Measurements from ENCODE around the gene LEFTY2.

Gene LEFTY2

DNA sequence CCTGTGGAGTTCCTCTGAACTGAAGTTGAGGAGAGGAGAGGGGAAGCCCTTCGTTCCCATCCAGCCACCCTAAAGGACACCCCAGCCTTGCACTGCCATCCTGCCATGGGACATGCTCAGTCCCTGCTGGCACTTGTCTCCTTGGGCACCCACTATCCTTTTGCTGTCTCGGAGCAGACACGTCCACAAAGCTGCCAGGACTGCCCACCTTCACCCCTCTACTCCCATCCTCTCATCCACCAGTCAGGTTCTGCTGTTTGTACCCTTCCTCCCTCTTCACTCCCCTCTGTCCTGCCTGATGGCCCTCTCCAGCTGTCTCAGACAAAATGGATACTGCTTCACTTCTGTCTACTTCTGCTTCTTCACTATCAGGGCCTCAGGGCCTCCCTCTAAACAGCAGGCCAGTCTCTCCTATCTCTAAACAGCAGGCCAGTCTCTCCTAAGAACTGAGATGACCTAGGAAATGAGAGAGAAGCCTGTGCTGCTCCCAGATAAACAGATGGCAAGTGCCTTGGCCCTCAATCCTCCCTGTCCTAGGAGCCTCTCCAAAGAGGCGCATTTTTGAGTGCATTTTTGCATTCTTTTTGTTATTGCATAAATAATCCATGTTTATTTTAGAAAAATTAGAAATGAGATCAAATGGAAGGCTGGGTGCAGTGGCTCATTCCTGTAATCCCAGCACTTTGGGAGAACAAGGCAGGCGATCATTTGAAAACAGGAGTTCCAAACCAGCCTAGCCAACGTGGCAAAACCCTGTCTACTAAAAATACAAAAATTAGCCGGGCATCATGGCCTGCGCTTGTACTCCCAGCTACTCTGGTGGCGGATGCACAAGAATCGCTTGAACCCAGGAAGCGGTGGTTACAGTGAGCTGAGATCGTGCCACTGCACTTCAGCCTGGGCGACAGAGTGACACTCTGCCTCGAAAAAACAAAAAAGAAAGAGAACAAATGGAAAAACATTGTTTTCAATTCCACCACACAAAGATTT, 12.5 kb downstream of the LEFTY2 start:
- DNase-seq: peak in 1 of 5 donors; percentile 53

DNA sequence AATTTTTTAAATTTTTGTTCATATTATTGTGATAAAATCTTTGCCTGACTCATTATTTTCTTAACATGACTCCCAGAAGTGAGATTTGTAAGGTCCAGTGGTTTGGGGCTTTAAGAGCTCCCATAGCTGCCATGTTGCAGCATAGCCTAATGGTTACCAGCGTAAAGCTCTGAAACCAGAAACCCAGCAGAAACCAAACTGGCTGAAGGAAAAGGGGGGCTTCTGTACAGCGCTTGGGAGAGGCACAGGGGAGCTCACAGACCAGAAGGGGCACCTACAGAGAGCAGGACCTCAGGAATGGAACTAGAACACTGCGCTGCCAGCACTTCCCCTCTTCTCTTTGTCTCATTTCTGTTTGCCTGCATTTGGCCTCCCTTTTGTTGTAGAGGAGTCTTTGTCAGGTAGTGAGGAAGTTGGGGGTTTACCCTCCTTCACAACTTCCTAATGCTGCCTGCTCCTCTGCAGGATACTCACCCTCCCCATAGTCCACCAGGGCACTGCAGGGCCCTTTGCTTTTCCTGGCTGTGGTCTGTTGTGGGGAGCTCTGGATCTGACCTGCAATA, 14.4 kb downstream of the LEFTY2 start:
- DNase-seq: no peak

- peak; percentile 89 to 97 (median 90) for DNase-seq
These were observed 17.1 kb downstream of the LEFTY2 start, which contains the start of gene PYCR2 for GRCh38 chr1:225923692-225924555. PYCR2 (minus strand) TSS chr1:225924250; CDS start chr1:225924110, 140 bp downstream.

GRCh38 chr1:225923381-225923691, 17.7 kb downstream of the LEFTY2 start:
- no peak for DNase-seq

- no peak for DNase-seq
These were observed 19.0 kb downstream of the LEFTY2 start for GRCh38 chr1:225921734-225922709.

DNA sequence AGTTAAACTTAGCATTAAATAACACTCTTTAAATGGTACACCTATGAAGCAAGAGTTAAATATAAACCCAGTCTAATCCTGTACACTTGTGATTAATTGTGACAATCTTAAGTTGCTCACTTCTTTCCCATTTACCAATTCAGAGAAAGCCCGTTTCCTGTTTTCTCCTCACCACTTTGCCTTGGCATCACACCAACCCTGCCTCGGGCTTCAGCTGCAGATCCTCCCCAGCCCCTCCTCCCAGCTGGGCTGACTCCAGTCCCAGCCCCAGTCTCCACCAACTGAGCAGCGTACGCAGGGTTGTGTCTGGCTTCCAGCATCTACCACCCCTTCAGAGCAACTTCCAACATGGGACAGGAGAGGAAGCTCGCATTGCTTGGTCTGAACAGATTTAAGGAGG, 21.1 kb downstream of the LEFTY2 start:
- DNase-seq: peak in 1 of 5 donors; percentile 38

- no peak for DNase-seq
These were observed 22.7 kb downstream of the LEFTY2 start for GRCh38 chr1:225918280-225918679.

DNA sequence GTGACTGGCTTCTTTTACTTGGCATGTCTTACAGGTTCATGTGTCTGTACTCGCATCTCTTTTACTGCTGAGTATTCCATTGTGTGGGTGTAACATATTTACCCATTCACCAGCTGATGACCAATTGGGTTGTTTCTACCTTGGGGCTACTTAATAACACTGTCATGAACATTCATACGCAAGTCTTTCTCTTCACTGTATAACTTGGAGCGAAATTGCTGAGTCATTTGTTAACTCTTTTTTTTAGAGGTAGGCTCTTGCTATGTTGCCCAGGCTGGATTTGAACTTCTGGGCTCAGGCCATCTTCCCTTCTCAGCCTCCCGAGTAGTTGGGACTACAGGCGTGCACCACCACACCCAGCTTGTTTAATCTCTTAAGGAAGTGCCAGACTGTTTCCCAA, 23.5 kb downstream of the LEFTY2 start:
- DNase-seq: no peak

DNA sequence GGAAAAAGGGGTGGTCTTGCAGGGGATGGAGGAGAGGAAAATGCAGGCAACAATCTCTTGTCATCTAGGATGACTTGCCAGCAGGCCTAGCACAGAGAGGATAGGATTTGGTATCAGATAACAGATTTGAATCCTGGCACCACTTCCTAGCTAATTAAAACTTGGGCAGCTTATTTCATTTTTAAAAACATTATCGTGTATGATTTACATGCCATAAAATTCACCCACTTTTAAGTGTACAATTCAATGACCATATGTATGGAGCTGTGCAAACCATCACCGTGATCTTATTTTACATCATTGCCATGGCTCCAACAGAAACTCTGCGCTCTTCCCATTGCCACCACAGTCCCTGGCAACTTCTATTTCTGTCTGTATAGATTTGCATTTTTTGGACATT, 23.9 kb downstream of the LEFTY2 start:
- DNase-seq: no peak

DNA sequence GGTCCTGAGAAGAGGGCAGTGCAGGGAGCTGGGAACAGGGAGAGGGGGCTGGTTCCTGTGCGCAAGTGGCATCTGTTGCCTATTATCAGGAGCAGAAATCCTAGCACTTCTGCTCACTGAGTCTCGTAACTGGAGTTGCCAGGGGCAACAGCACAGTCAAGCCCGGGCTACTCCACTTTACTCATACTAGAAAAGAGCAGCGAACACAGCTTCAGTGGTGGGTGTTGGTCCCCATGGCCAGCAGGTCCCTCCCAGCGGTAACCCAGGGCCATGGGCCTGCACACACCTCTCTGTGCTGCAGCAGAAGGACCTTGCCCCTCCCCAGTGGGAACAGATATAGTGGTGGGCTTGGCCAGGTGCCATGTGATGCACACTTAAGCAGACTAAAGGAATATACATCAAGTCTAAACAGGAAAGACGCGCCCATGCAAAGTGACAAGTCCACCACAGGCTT, 25.5 kb downstream of the LEFTY2 start:
- DNase-seq: no peak

- no peak for DNase-seq
These were observed 26.1 kb downstream of the LEFTY2 start for GRCh38 chr1:225914947-225915346.

- DNase-seq: no peak
These were observed 26.6 kb downstream of the LEFTY2 start for GRCh38 chr1:225914391-225914790.

- peak; percentile 52 to 73 (median 57) for DNase-seq
These were observed 29.6 kb downstream of the LEFTY2 start for GRCh38 chr1:225911191-225912130.

DNA sequence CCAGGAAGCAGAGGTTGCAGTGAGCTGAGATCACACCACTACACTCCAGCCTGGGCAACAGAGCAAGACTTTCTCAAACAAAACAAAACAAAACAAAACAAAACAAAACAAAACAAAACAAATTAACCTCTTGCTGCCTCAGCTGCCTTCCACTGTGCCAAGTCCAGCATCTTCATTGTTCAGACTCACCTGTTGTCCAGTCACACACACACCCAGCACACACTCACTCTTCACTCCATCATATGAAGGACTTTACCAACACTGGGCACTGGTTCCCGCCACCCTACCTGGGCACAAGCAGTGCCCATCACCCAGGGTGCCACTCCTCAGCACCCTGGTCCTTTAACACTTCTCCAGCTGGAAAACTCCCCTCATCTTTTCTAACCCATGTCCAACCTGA, 31.5 kb downstream of the LEFTY2 start:
- no peak for DNase-seq

DNA sequence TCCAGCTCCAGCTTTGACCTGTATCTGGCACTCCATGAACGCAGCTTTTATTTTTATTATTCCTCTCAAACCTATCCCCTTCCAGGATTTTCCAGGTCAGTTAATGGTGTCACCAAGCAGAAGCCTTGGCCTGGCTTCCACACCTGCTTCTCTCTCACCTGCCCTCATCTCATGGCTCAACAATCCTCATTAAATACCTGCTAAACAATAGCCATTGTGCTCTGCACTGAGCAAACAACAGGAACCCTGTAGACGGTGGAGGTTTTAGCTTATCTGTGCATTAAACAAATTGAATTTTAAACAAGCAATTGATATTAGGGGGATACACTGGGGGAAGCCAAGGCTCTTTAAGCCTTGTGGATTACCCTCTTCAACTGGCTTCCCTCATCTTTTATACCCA, 32.2 kb downstream of the LEFTY2 start:
- no peak for DNase-seq

- DNase-seq: no peak
These were observed 32.9 kb downstream of the LEFTY2 start for GRCh38 chr1:225908013-225908640.

DNA sequence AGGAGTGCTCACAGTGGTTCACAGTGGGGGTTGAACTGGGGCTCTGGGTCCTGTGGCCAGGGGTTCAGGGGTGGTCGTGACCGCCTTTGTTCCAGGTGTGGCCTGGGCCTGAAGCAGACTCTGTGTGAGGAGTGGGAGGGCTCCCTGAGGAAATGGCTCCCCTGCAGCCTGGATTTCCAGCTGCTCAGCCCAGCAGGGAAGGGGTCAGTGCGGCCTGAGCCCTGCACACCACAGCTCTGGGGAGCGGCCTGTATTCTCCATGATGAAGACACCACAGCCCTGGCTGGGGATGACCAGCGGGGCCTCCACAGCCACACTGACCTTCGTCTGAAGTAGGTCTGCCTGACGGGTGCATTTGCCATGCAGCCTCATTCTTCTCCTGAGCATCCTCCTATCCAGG, 33.7 kb downstream of the LEFTY2 start:
- DNase-seq: no peak

- DNase-seq: no peak
These were observed 34.6 kb downstream of the LEFTY2 start for GRCh38 chr1:225906467-225906866.

GRCh38 chr1:225903623-225904022, 37.4 kb downstream of the LEFTY2 start:
- DNase-seq: no peak

Measured in T-helper 1 cell (primary cell).